Loucy (cell line): ENCODE measurements around the gene CDH4.

Source experiments
- H2AFZ ChIP-seq: fragments of 200-600 bp; sonication (generic); 2 replicates; pipeline ENCODE4 v1.6.0; 2016; ENCODE audit warnings: antibody characterized with exemption, mild to moderate bottlenecking, low read length, moderate library complexity
- H3F3A ChIP-seq: fragments of 200-600 bp; 2 replicates; pipeline ENCODE4 v1.6.0; 2016; ENCODE audit warnings: antibody characterized with exemption, low read depth, mild to moderate bottlenecking
- H3K27me3 ChIP-seq: fragments of 200-600 bp; sonication (generic); 2 replicates; pipeline ENCODE4 v1.6.1; 2014; ENCODE audit warnings: low read length, mild to moderate bottlenecking; ENCODE audit not compliant: insufficient read depth, poor library complexity, severe bottlenecking
- H3K36me3 ChIP-seq: fragments of 200-600 bp; sonication (generic); 2 replicates; pipeline ENCODE4 v1.6.1; 2016; ENCODE audit warnings: low read length; ENCODE audit not compliant: insufficient read depth
- H3K4me1 ChIP-seq: fragments of 200-600 bp; sonication (generic); 2 replicates; pipeline ENCODE4 v1.5.1; 2014; ENCODE audit warnings: low read length, mild to moderate bottlenecking; ENCODE audit not compliant: insufficient read depth, poor library complexity, severe bottlenecking
- H3K4me2 ChIP-seq: fragments of 200-600 bp; sonication (generic); 2 replicates; pipeline ENCODE4 v1.6.0; 2014; ENCODE audit warnings: antibody characterized with exemption, low read length, low read depth, mild to moderate bottlenecking; ENCODE audit not compliant: poor library complexity, severe bottlenecking
- H3K4me3 ChIP-seq: fragments of 200-600 bp; sonication (generic); 2 replicates; pipeline ENCODE4 v1.5.1; 2014; ENCODE audit warnings: low read length, mild to moderate bottlenecking, mixed read lengths; ENCODE audit not compliant: poor library complexity, severe bottlenecking
- H3K79me2 ChIP-seq: fragments of 200-600 bp; sonication (generic); 2 replicates; pipeline ENCODE4 v1.6.1; 2014; ENCODE audit warnings: low read length; ENCODE audit not compliant: insufficient read depth
- H3K9ac ChIP-seq: fragments of 200-600 bp; sonication (generic); 2 replicates; pipeline ENCODE4 v1.6.0; 2014; ENCODE audit warnings: mild to moderate bottlenecking, low read depth, low read length, moderate library complexity; ENCODE audit not compliant: poor library complexity, severe bottlenecking
- H3K9me2 ChIP-seq: fragments of 200-600 bp; sonication (generic); replicated peaks from 2 replicates; pipeline ENCODE4 v1.6.1; 2016; ENCODE audit warnings: low read depth, low read length, mixed read lengths
- H3K9me3 ChIP-seq: fragments of 200-600 bp; sonication (generic); 2 replicates; pipeline ENCODE4 v1.6.1; 2014; ENCODE audit warnings: mild to moderate bottlenecking, antibody characterized with exemption, low read length, low read depth; ENCODE audit not compliant: insufficient read depth
- H4K20me1 ChIP-seq: fragments of 200-600 bp; sonication (generic); 2 replicates; pipeline ENCODE4 v1.6.0; 2014; ENCODE audit warnings: antibody characterized with exemption, low read length, mild to moderate bottlenecking; ENCODE audit not compliant: insufficient read depth, poor library complexity, severe bottlenecking
- EZH2phosphoT487 ChIP-seq: fragments of 200-600 bp; IDR thresholded peaks from 2 replicates; pipeline ENCODE4 v1.6.1; 2018; ENCODE audit warnings: antibody characterized with exemption, mild to moderate bottlenecking, moderate library complexity, borderline replicate concordance
- TF ChIP-seq, protein P1 (sequence below): fragments of 200-600 bp; sonication (generic); conservative IDR thresholded peaks from 2 replicates; pipeline ENCODE4 v1.5.1; 2014; ENCODE audit warnings: mild to moderate bottlenecking, antibody characterized with exemption, low read length

Gene CDH4

DNA sequence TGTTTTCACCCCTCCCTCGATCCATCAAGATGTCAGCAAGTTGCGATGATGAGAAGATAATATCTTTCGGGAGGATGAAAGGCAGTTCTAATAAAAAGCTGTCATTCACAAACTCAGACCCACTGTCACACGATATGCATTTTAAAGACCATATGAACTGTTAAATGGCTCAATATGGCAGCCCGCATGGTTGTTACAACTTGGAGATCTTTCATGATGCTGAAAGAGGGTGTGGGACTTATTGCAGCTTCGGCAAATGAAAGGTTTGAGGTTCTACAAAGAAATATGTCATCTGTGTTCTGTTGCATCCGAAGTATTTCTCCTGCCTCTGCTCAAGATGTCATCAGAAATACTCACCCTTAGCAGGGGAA lies 128.5 kb downstream of the CDH4 start:
- Histone ChIP-seq H3K9me3 (no peaks in the 10 kb centered on the region), H3K4me2 (no peak overlapping the region), H3K27me3 (no peaks in the 10 kb centered on the region), H3K4me3 (no peak overlapping the region), H4K20me1 (no peaks in the 10 kb centered on the region), H3K79me2 (no peaks in the 10 kb centered on the region), H3K9me2 (no peaks in the 10 kb centered on the region), H3K36me3 (no peaks in the 10 kb centered on the region), H2AFZ (no peak overlapping the region), H3F3A (no peaks in the 10 kb centered on the region), H3K9ac (no peak overlapping the region), H3K4me1 (no peaks in the 10 kb centered on the region)
- TF ChIP-seq, protein P1, sequence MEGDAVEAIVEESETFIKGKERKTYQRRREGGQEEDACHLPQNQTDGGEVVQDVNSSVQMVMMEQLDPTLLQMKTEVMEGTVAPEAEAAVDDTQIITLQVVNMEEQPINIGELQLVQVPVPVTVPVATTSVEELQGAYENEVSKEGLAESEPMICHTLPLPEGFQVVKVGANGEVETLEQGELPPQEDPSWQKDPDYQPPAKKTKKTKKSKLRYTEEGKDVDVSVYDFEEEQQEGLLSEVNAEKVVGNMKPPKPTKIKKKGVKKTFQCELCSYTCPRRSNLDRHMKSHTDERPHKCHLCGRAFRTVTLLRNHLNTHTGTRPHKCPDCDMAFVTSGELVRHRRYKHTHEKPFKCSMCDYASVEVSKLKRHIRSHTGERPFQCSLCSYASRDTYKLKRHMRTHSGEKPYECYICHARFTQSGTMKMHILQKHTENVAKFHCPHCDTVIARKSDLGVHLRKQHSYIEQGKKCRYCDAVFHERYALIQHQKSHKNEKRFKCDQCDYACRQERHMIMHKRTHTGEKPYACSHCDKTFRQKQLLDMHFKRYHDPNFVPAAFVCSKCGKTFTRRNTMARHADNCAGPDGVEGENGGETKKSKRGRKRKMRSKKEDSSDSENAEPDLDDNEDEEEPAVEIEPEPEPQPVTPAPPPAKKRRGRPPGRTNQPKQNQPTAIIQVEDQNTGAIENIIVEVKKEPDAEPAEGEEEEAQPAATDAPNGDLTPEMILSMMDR, result no peak
- no peak for TF ChIP-seq EZH2phosphoT487

DNA sequence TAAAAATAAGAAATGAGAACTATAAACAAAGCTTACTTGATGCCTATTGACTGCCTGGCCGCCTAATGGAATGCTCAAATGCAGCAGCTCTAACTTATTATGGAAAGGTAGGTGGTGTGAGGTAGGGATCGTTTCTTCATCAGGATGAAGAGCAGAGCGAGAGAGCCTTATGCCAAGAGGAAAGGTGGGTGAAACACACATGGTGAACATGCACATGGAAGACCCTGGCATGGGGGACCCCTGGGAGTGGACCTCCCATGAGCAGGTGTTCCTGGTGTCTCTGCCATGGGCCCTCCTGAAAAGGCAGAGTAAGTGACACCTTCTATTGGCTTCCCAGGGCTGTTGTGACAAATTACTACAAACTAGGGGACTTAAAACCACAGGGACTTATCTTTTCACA lies 130.1 kb downstream of the CDH4 start:
- no peak overlapping the region for H3K4me2 ChIP-seq
- no peaks in the 10 kb centered on the region for H3K9me3 ChIP-seq
- H2AFZ ChIP-seq, result no peak overlapping the region
- no peaks in the 10 kb centered on the region for H3K36me3 ChIP-seq
- H3K4me1 ChIP-seq, result peaks cover 2% of the 10 kb centered on the region
- no peaks in the 10 kb centered on the region for H3F3A ChIP-seq
- H3K9me2 ChIP-seq, result no peaks in the 10 kb centered on the region
- no peaks in the 10 kb centered on the region for H3K79me2 ChIP-seq
- TF ChIP-seq, protein P1, result no peak
- no peak for TF ChIP-seq EZH2phosphoT487
- H3K4me3 ChIP-seq, result no peak overlapping the region
- H3K27me3 ChIP-seq, result no peaks in the 10 kb centered on the region
- no peaks in the 10 kb centered on the region for H4K20me1 ChIP-seq
- no peak overlapping the region for H3K9ac ChIP-seq

DNA sequence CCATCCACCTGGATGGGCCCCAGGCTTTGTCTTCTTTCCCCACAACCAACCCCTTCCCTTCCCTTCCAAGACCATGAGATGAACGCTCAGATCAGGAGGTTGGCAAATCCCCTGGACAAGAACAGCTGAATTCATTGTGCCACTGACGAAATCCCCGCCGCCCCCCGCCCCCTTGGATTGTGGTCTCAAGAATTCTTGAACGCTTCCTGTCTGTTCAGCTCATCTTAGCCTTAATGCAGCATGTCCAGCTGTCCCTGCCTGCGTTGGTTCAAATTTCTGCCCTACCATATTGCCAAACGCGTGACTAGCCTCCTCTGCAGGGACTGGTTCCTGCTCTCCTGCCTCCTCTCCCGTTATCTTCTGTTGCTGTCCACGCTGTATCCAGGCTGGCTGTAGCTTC lies 133.2 kb downstream of the CDH4 start:
- peaks cover 20% of the 10 kb centered on the region for H3K4me1 ChIP-seq
- H4K20me1 ChIP-seq, result no peaks in the 10 kb centered on the region
- H3K9ac ChIP-seq, result no peak overlapping the region
- H3K79me2 ChIP-seq, result no peaks in the 10 kb centered on the region
- H3K9me2 ChIP-seq, result no peaks in the 10 kb centered on the region
- no peaks in the 10 kb centered on the region for H3K9me3 ChIP-seq
- H2AFZ ChIP-seq, result no peak overlapping the region
- no peaks in the 10 kb centered on the region for H3K27me3 ChIP-seq
- no peak overlapping the region for H3K4me2 ChIP-seq
- H3K4me3 ChIP-seq, result no peak overlapping the region
- H3K36me3 ChIP-seq, result no peaks in the 10 kb centered on the region
- TF ChIP-seq, protein P1, result no peak
- no peak for TF ChIP-seq EZH2phosphoT487
- no peaks in the 10 kb centered on the region for H3F3A ChIP-seq
